GM19372 (cell line): ENCODE results near the gene FN3K.

Source experiments
- ATAC-seq: cut with Tn5 transposase; IDR thresholded peaks from one replicate; pipeline ENCODE4 v1.9.1; 2021; ENCODE audit warnings: mild to moderate bottlenecking, low read depth, moderate library complexity; ENCODE audit not compliant: unreplicated experiment

The FN3K gene

GRCh38 chr17:82789806-82790205 lies 54.4 kb downstream of the FN3K start:
- no peak for ATAC-seq

DNA sequence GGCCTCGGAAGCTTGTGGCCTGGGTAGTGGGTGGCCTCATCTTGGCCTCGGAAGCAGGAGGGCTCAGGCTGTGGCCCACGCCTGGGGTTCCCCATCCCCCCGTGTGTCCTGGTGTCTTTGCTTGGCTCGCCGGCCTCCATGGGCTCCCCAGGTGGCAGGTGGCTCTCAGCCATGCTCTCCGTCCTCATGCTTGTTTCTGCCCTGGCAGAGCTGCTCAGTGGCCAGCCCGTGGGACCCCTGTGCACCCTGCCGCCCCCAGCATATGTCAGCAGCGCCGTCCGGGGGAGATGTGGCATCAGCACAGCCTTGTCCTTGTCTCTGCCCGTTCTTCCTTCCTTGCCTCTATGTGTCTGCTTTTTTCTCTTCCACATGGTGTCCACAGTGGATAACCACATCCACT lies 55.0 kb downstream of the FN3K start:
- ATAC-seq: no peak

- ATAC-seq: no peak
These were observed 56.1 kb downstream of the FN3K start for GRCh38 chr17:82791532-82791931.

DNA sequence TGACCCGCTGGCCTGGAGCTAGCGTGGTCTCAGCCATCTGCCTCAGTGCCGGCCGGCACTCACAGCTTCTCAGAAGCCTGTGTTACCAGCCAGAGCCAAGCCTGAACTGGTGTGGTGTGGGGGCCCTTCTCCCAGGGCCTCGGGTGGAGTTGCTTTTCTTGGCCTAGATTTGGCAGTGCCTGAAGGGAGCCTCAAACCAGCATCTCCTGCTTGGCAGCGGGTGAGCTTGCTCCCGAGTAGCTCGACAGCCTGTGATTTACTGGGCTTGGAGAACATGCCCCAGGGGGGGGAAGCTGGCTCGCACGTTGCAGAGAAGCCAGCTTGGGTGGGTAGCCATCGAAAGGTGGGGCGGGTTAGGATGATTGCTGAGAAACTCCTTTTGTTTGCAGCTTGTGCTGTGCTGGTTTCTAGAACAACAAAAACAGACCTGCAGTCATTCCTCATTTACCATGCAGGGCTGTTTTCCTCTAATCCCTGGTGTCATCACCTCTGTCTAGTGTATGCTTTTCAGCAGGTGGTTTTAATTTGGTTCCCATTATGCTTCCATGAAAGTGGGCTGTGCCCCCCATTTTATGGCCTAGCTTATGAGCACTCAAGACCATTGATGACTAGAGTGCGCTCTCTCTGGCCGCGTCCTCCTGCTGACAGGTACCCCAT lies 58.7 kb downstream of the FN3K start:
- ATAC-seq: no peak

GRCh38 chr17:82794781-82795482 lies 59.5 kb downstream of the FN3K start:
- ATAC-seq: no peak

GRCh38 chr17:82795615-82796014 lies 60.2 kb downstream of the FN3K start:
- no peak for ATAC-seq

DNA sequence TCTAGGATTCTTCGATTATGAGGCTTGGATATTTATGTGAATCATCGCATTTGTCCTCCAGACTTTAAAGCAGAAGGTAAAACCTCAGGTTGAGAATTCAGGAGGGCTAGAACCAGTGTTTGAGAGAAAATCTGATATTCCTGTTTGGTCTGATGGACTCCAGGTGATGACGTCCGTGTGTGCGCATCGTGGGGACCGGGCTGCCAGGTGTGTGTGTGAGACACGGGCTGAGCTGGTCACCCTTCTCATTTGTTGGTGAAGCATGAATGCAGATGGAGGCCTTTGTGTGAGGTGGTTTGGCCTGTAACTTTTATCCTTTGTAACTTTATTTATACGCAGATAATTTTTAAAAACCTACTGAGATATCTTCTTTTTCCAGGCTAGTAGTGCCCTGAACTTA lies 61.6 kb downstream of the FN3K start:
- no peak for ATAC-seq

DNA sequence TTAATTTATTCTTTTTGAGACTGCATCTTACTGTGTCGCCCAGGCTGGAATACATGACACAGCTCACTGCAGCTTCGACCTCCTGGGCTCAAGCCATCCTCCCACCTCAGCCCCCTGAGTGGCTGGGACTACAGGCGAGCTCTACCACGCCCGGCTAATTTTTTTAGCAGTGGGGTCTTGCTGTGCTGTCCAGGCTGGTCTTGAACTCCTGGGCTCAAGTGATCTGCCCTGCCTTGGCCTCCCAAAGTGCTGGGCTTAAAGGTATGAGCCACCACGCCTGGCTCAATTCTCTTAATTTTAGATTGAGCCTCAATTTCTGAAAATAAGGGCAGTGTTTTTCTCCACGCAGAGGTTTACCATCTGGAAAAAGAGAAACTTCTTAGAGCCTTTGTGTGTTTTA lies 63.3 kb downstream of the FN3K start:
- no peak for ATAC-seq

DNA sequence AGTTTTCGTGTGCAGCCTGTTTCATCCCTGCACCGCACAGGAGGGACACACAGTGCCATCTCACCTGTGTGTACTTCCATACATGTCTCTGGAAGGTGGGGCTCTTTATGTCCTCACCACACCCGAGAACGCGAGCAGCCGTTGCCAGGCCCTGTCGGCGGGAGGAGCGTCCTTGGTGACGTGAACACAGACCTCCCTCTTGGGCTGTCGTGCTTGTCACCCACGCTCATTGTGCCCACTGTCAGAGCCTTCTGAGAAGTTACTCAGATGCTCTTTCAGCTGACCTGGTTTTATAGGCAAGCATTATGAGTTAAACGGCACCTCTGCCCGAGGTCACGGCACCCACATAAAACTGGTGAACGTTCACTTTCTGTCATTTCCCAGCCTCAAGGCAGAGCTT lies 64.2 kb downstream of the FN3K start:
- no peak for ATAC-seq
